HCT116 (cell line): ENCODE data around the gene SYNDIG1. TPM values are rescaled to one million over a fixed set of nuclear protein-coding genes. Genes with fewer than 3 reads are reported as not detected.

ENCODE experiments used
- ATAC-seq: fragments of 200-7000 bp; cut with Tn5 transposase; 2 replicates; pipeline ENCODE4 v1.9.1; 2020; ENCODE audit warnings: mild to moderate bottlenecking, moderate library complexity
- BruUV-seq: library from RNA; stranded (reverse); fragments of 400-500 nt; replicated peaks from 2 replicates; lab custom pipeline; 2021; lab: Mats Ljungman, UMichigan
- CTCF ChIA-PET: fragments of 300-600 bp; sonication (Branson Sonifier 250); formaldehyde crosslinking; loops from one replicate; lab custom pipeline; 2021; ENCODE audit warnings: antibody characterized with exemption; lab: Charles Lee
- POLR2A ChIA-PET: fragments of 300-600, 350-600 bp; sonication (Branson Sonifier 250); formaldehyde crosslinking; loops from one replicate; lab custom pipeline; 2021; ENCODE audit warnings: antibody characterized with exemption; lab: Charles Lee
- RAD21 ChIA-PET, 2 experiments: fragments of 300-600 bp; sonication (Branson Sonifier 250); formaldehyde crosslinking; loops; one replicate each; lab custom pipeline; 2023; ENCODE audit warnings: low total read pairs in 2 of 2; ENCODE audit not compliant: uncharacterized antibody in 2 of 2, unreplicated experiment in 2 of 2, low non-redundant PET in 1 of 2; lab: Charles Lee
- DNase-seq: peaks from one replicate; pipeline ENCODE4 v3.0.0-alpha.2; 2010; ENCODE audit warnings: low read depth, low spot score
- H2AFZ ChIP-seq: fragments of 200-600 bp; shearing (Covaris generic), sonication (generic); 2 replicates; pipeline ENCODE4 v1.6.1; 2017; ENCODE audit warnings: low read depth, mixed run types, mixed read lengths, antibody characterized with exemption, low read length; ENCODE audit not compliant: poor library complexity, severe bottlenecking
- H3K27ac ChIP-seq: 2 replicates; pipeline ENCODE4 v1.5.1; 2012; ENCODE audit warnings: low read depth, low read length
- H3K27me3 ChIP-seq: fragments of 200-600 bp; sonication (generic); 2 replicates; pipeline ENCODE4 v1.6.1; 2016; ENCODE audit warnings: mixed run types, low read length, mixed read lengths; ENCODE audit not compliant: insufficient read depth
- H3K36me3 ChIP-seq, 2 experiments: fragments of 200-500 bp in 1 of 2; fragments of 200-600 bp in 1 of 2; sonication (Bioruptor generic) in 1 of 2; sonication (generic) in 1 of 2; 2 replicates each; pipeline versions ENCODE4 v1.5.1 to v1.6.1; 2014 to 2016; ENCODE audit warnings: low read length in 2 of 2, inconsistent platforms in 1 of 2, mixed read lengths in 1 of 2, mixed run types in 1 of 2; ENCODE audit not compliant: insufficient read depth in 2 of 2, control insufficient read depth in 1 of 2
- H3K4me1 ChIP-seq, 2 experiments: fragments of 200-600 bp in 1 of 2; sonication (generic) in 1 of 2; 2 replicates each; pipeline versions ENCODE4 v1.5.1 to v1.6.1; 2012 to 2017; ENCODE audit warnings: low read length in 2 of 2, inconsistent platforms in 1 of 2, mild to moderate bottlenecking in 1 of 2, mixed read lengths in 1 of 2, mixed run types in 1 of 2, moderate library complexity in 1 of 2; ENCODE audit not compliant: insufficient read depth in 2 of 2, control insufficient read depth in 1 of 2
- H3K4me2 ChIP-seq: fragments of 200-600 bp; sonication (generic); 2 replicates; pipeline ENCODE4 v1.6.1; 2017; ENCODE audit warnings: mixed run types, low read length, mixed read lengths
- H3K4me3 ChIP-seq, 2 experiments: fragments of 200-600 bp in 1 of 2; sonication (generic) in 1 of 2; replicated peaks in 1 of 2; 2 replicates each; pipeline ENCODE4 v1.5.1; 2011 to 2016; ENCODE audit warnings: low read length in 2 of 2, control low read depth in 1 of 2, low read depth in 1 of 2, mild to moderate bottlenecking in 1 of 2, mixed read lengths in 1 of 2, mixed run types in 1 of 2
- H3K79me2 ChIP-seq: fragments of 200-600 bp; sonication (generic); 2 replicates; pipeline ENCODE4 v1.6.1; 2017; ENCODE audit warnings: mild to moderate bottlenecking, mixed run types, low read length, moderate library complexity, mixed read lengths; ENCODE audit not compliant: insufficient read depth
- H3K9ac ChIP-seq: fragments of 200-600 bp; sonication (generic); 2 replicates; pipeline ENCODE4 v1.6.1; 2016; ENCODE audit warnings: low read length, mixed read lengths
- H3K9me2 ChIP-seq: fragments of 200-600 bp; sonication (generic), shearing (Covaris generic); 2 replicates; pipeline ENCODE4 v1.6.1; 2017; ENCODE audit warnings: mixed run types, mild to moderate bottlenecking, moderate library complexity; ENCODE audit not compliant: insufficient read depth
- H3K9me3 ChIP-seq, 2 experiments: fragments of 200-500 bp in 1 of 2; fragments of 200-600 bp in 1 of 2; sonication (Bioruptor generic) in 1 of 2; sonication (generic) in 1 of 2; 2 replicates each; pipeline ENCODE4 v1.6.1; 2014 to 2017; ENCODE audit warnings: low read length in 2 of 2, mixed read lengths in 2 of 2, inconsistent platforms in 1 of 2, low read depth in 1 of 2, mild to moderate bottlenecking in 1 of 2, mixed run types in 1 of 2, moderate library complexity in 1 of 2; ENCODE audit not compliant: control insufficient read depth in 1 of 2, insufficient read depth in 1 of 2
- H4K20me1 ChIP-seq: fragments of 200-600 bp; sonication (generic), shearing (Covaris generic); 2 replicates; pipeline ENCODE4 v1.6.1; 2017; ENCODE audit warnings: mixed run types, mild to moderate bottlenecking, moderate library complexity; ENCODE audit not compliant: insufficient read depth
- CBX3 ChIP-seq: IDR thresholded peaks from 2 replicates; pipeline ENCODE4 v1.6.1; 2012; ENCODE audit warnings: low read depth
- CEBPB ChIP-seq: IDR thresholded peaks from 2 replicates; pipeline ENCODE4 v1.6.1; 2012; ENCODE audit warnings: low read depth
- CTCF ChIP-seq, 3 experiments: fragments of 200-600 bp in 1 of 3; sonication (generic) in 1 of 3; IDR thresholded peaks in 2 of 3; conservative IDR thresholded peaks in 1 of 3; 2 replicates each; pipeline ENCODE4 v1.5.1; 2012 to 2017; ENCODE audit warnings: low read depth in 2 of 3, low read length in 2 of 3, antibody characterized with exemption in 1 of 3, borderline replicate concordance in 1 of 3, control low read depth in 1 of 3, mild to moderate bottlenecking in 1 of 3, mixed read lengths in 1 of 3, mixed run types in 1 of 3, moderate library complexity in 1 of 3; ENCODE audit not compliant: insufficient read depth in 1 of 3
- EGR1 ChIP-seq: IDR thresholded peaks from 2 replicates; pipeline ENCODE4 v1.6.1; 2012; ENCODE audit warnings: low read depth
- ELF1 ChIP-seq: IDR thresholded peaks from 2 replicates; pipeline ENCODE4 v1.6.1; 2012; ENCODE audit warnings: low read depth, borderline replicate concordance
- JUND ChIP-seq: IDR thresholded peaks from 2 replicates; pipeline ENCODE4 v1.6.1; 2012
- POLR2A ChIP-seq: IDR thresholded peaks from 2 replicates; pipeline ENCODE4 v1.7.0; 2011; ENCODE audit warnings: borderline replicate concordance; ENCODE audit not compliant: insufficient read depth, insufficient read length; ENCODE audit errors: extremely low read depth
- POLR2AphosphoS5 ChIP-seq: IDR thresholded peaks from 2 replicates; pipeline ENCODE4 v1.6.1; 2011; ENCODE audit warnings: mild to moderate bottlenecking, low read depth, low read length, moderate library complexity
- REST ChIP-seq: IDR thresholded peaks from 2 replicates; pipeline ENCODE4 v1.6.1; 2012; ENCODE audit warnings: low read depth
- SIN3A ChIP-seq: IDR thresholded peaks from 2 replicates; pipeline ENCODE4 v1.6.1; 2012; ENCODE audit warnings: low read depth
- SRF ChIP-seq: IDR thresholded peaks from 2 replicates; pipeline ENCODE4 v1.6.1; 2012; ENCODE audit warnings: low read depth
- YY1 ChIP-seq: IDR thresholded peaks from 2 replicates; pipeline ENCODE4 v1.6.1; 2011; ENCODE audit warnings: low read length, low read depth, moderate library complexity, mild to moderate bottlenecking; ENCODE audit not compliant: insufficient replicate concordance; ENCODE audit errors: extremely low read depth
- ZNF274 ChIP-seq: fragments of 200-500 bp; sonication (Bioruptor generic); IDR thresholded peaks from 2 replicates; pipeline ENCODE4 v1.6.1; 2014; ENCODE audit warnings: mild to moderate bottlenecking, low read depth, low read length, inconsistent platforms
- intact Hi-C: fragments of 100-400 bp; cut with micrococcal nuclease; formaldehyde crosslinking; loops from 2 replicates; pipeline ENCODE4 v1.10.0; 2022
- total RNA-seq: library from RNA; stranded (reverse); gene quantifications from one replicate; pipeline ENCODE4 v1.2.1, GENCODE V29; 2021; ENCODE audit not compliant: unreplicated experiment

Gene SYNDIG1
- total RNA-seq, 1 experiment from 2014 or later, result not detected

- Histone ChIP-seq H3K4me2 (no peak overlapping the region), H3K27ac (no peak overlapping the region), H2AFZ (no peak overlapping the region), H3K9me3 (peaks cover 0 to 4% of the 10 kb centered on the region in 2 experiments; a peak in 1 of 4 replicates), H3K36me3 (no peaks in the 10 kb centered on the region), H4K20me1 (no peaks in the 10 kb centered on the region), H3K9me2 (no peaks in the 10 kb centered on the region), H3K27me3 (no peaks in the 10 kb centered on the region), H3K9ac (no peak overlapping the region), H3K79me2 (no peaks in the 10 kb centered on the region), H3K4me3 (no peak overlapping the region), H3K4me1 (no peaks in the 10 kb centered on the region)
- ChIA-PET POLR2A (no interaction called here), CTCF (no interaction called here), RAD21 (no interaction called here)
- ATAC-seq (no peak), DNase-seq (no peak)
- no TSS peak for BruUV-seq
- intact Hi-C loops, result no loop called here
- TF ChIP-seq EGR1 (no peak), POLR2AphosphoS5 (no peak), CBX3 (no peak), SIN3A (no peak)
Measured at GRCh38 chr20:24422091-24422760, 47.2 kb upstream of the SYNDIG1 start.

- Histone ChIP-seq H3K9me3 (peaks cover 0 to 4% of the 10 kb centered on the region in 2 experiments; a peak in 1 of 4 replicates), H2AFZ (no peak overlapping the region), H3K27ac (no peak overlapping the region), H3K4me2 (no peak overlapping the region), H3K9me2 (no peaks in the 10 kb centered on the region), H3K36me3 (no peaks in the 10 kb centered on the region), H3K4me1 (no peaks in the 10 kb centered on the region), H3K79me2 (no peaks in the 10 kb centered on the region), H4K20me1 (no peaks in the 10 kb centered on the region), H3K27me3 (no peaks in the 10 kb centered on the region), H3K4me3 (no peak overlapping the region), H3K9ac (no peak overlapping the region)
- no peak for ATAC-seq
- POLR2A ChIA-PET, result no interaction called here
- intact Hi-C loops, result no loop called here
- CTCF ChIA-PET, result no interaction called here
- DNase-seq, result no peak
- RAD21 ChIA-PET, result no interaction called here
- BruUV-seq, result no TSS peak
- TF ChIP-seq JUND (no peak), YY1 (no peak), ELF1 (no peak), POLR2AphosphoS5 (no peak), CTCF (IDR thresholded peaks at IDR 0.05 in 2 of 3, conservative IDR thresholded peaks at IDR 0.05 in 1 of 3; ENCODE audit: borderline replicate concordance in 1 of 3, insufficient read depth in 1 of 3, low read depth in 2 of 3, low read length in 2 of 3) (no peak), POLR2A (no peak), CEBPB (no peak), ZNF274 (no peak), SRF (no peak), CBX3 (no peak), REST (no peak)
Measured at GRCh38 chr20:24423390-24424313, 45.8 kb upstream of the SYNDIG1 start.
